SKM-1 treated with dmso at 0.1 percent for 144 hours (cell line): ENCODE measurements around the gene RSRC2.
A peak's percentile ranks its signal among the peaks of the same experiment; 100 is the strongest.
"Not testable (repeated sequence)": the region's sequence is repeated elsewhere in the genome, so short reads cannot be mapped to it uniquely, and the experiment has no call there.

Source experiments
- DNase-seq: peaks from one replicate; lab custom pipeline; 2025; ENCODE audit not compliant: unreplicated experiment; lab: John Stamatoyannopoulos, UW

Gene RSRC2

GRCh38 chr12:122519418-122519817 lies 7.3 kb downstream of the RSRC2 start:
- DNase-seq = no peak

GRCh38 chr12:122518908-122519307 lies 7.8 kb downstream of the RSRC2 start:
- no peak for DNase-seq

DNA sequence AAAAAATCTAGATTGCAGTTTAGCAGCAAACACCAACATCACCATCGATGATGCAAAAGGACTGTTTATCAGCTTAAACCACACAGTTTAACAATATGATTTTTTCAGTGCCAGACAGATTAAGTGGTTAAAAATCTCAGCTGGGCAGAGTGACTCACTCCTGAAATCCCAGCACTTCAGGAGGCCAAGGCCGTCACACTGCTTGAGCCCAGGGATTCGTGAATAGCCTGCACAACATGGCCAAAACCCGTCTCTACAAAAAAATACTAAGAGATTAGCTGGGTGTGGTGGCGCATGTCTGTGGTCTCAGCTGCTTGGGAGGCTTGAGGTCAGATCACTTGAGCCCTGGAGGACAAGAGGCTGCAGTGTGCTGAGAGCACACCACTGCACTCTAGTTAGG lies 8.9 kb downstream of the RSRC2 start:
- DNase-seq = no peak

DNA sequence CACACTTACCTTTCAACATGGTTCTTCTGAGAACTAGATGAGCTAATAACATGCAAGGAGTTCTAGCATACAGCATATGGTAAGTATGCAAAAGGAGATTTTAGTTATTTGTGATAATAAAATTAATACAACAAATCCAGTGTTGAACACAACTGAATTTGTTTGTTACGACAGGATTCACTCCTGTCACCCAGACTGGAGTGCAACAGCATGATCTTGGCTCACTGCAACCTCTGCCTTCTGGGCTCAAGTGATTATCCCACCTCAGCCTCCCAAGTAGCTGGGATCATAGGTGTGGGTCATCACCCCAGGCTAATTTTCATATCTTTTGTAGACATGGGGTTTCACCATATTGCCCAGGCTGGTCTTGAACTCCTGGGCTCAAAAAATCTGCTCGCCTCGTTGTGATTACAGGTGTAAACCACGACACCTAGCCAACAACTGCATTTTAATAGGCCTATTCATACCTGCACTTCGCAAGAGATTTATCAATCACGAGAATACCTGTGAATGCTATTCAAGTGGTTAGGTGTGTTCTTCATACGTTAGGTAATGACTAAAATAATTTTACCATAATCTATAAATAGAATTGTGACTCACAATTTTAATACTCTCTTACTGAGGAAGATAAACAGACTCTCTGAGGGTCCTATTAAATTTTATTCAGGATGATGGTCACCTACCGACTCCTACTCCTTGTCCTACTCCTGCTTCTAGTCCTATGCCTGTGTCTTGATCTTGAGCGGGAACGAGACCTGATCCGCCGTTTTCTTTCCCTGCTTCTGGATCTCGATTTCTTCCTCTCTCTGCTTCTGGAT lies 10.0 kb downstream of the RSRC2 start:
- DNase-seq = no peak

- DNase-seq = no peak
These were observed 11.5 kb downstream of the RSRC2 start for GRCh38 chr12:122515275-122515674.

DNA sequence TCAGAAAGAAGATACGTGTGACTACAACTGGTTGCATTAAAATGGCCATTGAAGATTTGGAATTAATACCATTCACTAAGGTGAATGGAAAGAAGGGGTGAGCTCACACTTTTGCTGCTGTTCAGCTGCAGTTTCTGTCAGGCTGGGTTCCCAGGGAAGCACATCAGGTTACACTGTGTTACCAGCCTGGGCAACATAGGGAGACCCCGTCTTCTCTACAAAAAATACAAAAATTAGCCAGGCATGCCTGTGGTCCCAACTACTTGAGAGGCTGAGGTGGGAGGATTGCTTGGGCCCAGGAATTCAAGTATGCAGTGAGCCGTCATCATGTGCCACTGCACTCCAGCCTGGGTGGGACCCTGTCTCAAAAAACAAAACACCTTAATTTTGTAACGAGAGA lies 13.1 kb downstream of the RSRC2 start:
- no peak for DNase-seq

GRCh38 chr12:122513028-122513427 lies 13.7 kb downstream of the RSRC2 start:
- not testable (repeated sequence) for DNase-seq

GRCh38 chr12:122508163-122508562 lies 18.6 kb downstream of the RSRC2 start:
- DNase-seq = no peak

- DNase-seq = no peak
These were observed 20.3 kb downstream of the RSRC2 start for GRCh38 chr12:122506393-122506938.

DNA sequence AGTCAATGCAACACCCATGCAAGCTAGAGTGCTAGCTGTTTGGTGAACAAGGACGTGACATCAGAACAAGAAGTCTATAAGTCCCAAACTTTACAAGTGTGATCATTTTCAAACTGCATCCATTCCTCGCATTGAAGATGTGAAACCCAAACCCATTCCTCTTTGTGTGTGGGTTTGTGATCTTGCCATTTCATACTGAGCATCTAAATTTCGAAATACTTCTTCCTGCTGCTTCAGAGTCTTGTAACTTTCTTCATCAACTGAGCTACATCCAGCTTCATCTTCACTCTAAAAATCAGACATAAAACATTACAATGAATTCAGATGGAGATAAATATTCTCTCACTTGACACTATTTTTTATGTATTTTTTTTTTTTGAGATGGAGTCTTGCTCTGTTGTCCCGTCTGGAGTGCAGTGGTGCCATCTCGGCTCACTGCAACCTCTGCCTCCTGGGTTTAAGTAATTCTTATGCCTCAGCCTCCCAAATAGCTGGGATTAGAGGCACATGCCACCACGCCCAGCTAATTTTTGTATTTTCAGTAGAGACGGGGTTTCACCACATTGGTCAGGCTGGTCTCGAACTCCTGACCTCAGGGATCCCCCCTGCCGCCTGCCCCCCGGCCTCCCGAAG lies 21.2 kb downstream of the RSRC2 start:
- no peak for DNase-seq

DNA sequence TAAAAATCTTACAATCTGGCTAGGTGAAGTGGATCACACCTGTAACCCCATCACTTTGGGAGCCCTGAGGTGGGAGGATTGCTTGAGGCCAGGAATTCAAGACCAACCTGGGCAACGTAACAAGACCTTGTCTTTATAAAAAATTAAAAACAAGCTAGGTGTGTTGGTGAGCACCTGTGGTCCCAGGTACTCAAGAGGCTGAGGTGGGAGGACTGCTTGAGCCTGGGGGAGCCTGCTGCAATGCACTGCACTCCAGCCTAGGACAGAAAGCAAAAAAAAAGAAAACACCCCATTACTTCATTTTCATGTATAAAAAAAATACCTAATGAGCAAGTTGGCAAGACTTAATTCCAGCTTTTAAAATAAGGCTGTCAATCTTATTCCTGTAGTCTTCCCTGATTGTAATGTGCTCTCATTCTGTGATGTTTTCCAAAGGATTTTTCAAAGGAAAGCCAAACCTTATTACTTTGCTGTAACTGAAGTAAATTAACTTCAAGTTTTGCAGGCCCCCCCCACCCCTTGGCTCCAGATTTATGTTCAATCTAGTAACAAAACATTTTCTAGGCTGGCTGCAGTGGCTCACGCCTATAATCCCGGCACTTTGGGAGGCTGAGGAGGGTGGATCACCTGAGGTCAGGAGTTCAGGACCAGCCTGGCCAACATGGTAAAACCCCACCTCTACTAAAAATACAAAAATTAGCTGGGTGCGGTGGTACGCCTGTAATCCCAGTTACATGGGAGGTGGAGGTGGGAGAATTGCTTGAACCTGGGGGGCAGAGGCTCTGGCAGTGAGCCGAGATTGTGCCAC lies 22.7 kb downstream of the RSRC2 start:
- DNase-seq = no peak

- no peak for DNase-seq
These were observed 23.5 kb downstream of the RSRC2 start for GRCh38 chr12:122503147-122503751.

- no peak for DNase-seq
These were observed 25.2 kb downstream of the RSRC2 start for GRCh38 chr12:122501489-122501989.

GRCh38 chr12:122500685-122501488 lies 25.8 kb downstream of the RSRC2 start, which contains the start of gene ZCCHC8:
Gene ZCCHC8, minus strand, starts transcription at chr12:122500932. Its CDS starts 92 bp downstream, at chr12:122500840.
- DNase-seq = peak; percentile 93

GRCh38 chr12:122499991-122500684 lies 26.6 kb downstream of the RSRC2 start:
- DNase-seq = no peak

DNA sequence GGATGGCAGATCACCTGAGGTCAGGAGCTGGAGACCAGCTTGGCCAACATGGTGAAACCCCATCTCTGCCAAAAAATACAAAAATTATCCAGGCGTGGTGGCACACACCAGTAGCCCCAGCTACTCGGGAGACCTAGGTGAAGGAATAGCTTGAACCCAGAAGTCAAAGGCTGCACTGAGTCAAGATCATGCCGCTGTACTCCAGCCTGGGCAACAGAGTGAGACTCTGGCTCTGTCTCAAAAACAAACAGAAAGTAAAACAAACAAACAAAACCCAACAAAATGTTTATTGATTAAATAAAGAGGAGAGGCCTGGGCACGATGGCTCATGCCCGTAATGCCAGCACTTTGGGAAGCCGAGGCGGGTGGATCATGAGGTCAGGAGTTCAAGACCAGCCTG lies 31.5 kb downstream of the RSRC2 start:
- no peak for DNase-seq

DNA sequence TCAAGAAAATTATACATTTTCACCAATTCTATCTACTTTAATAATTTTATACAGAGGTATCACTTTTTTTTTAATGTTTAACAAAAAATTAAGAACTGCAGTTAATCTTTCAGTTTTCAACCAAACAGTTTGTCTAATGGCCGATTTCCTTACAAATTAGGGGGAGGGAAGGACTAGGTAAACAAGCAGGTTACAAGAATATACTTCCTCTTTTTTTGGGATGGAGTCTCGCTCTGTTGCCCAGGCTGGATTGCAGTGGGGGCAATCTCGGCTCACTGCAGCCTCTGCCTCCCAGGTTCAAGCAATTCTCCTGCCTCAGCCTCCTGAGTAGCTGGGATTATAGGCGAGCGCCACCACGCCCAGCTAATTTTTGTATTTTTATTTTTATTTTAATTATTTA lies 33.5 kb downstream of the RSRC2 start:
- DNase-seq = not testable (repeated sequence)

DNA sequence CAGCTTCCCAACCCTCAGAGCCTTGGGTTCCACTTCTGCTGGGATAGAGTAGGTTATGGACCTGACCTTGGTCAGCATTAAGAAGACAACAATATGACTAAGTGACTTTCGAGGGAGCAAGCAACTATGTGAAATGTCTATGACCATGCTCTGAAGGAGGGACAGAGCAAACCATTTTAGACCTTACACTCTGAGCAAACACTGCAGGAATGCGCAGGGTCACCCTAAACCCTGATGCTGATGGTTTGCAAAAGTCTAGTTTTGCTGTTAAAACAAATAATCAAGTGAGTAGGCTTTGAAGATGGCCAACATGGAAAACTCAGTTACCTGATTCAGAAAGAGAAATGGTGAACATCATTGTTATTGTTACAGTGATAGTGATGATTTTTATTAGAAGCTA lies 34.7 kb downstream of the RSRC2 start:
- DNase-seq = no peak

- DNase-seq = no peak
These were observed 37.7 kb downstream of the RSRC2 start for GRCh38 chr12:122489038-122489437.
